M059J (cell line): ENCODE measurements around the gene COX6B2. TPM values are rescaled to one million over a fixed set of nuclear protein-coding genes. Genes with fewer than 3 reads are reported as not detected.

Source experiments
- DNase-seq: peaks from one replicate; pipeline ENCODE4 v3.0.0-alpha.2; 2012; ENCODE audit warnings: low read depth
- total RNA-seq: library from RNA; depleted of rRNA; stranded (reverse); fragments of >200 nt; shearing (Covaris generic); gene quantifications from 2 replicates; pipeline ENCODE4 v1.2.3, GENCODE V29; 2014

COX6B2 gene
- total RNA-seq, 1 experiment from 2014 or later = 0.30 TPM

GRCh38 chr19:55341595-55342531, 12.7 kb downstream of the COX6B2 start:
- DNase-seq = no peak

GRCh38 chr19:55341171-55341588, 13.3 kb downstream of the COX6B2 start:
- DNase-seq = peak; percentile 55

- DNase-seq = no peak
Observed at GRCh38 chr19:55340784-55341147, 13.8 kb downstream of the COX6B2 start.

- DNase-seq = peak; percentile 25
Observed at GRCh38 chr19:55339889-55340783, 14.4 kb downstream of the COX6B2 start.

GRCh38 chr19:55339105-55339888, 15.2 kb downstream of the COX6B2 start, which contains the start of gene KMT5C:
Gene KMT5C, plus strand, starts transcription at chr19:55339876. Its CDS starts 2,061 bp downstream, at chr19:55341937.
- DNase-seq = peak; percentile 100

GRCh38 chr19:55336101-55336500, 18.4 kb downstream of the COX6B2 start:
- DNase-seq = peak; percentile 56

GRCh38 chr19:55333870-55334269, 20.6 kb downstream of the COX6B2 start:
- DNase-seq = no peak

- peak; percentile 57 for DNase-seq
Observed at GRCh38 chr19:55329791-55330190, 24.7 kb downstream of the COX6B2 start.

- DNase-seq = peak; percentile 43
Observed at GRCh38 chr19:55328774-55329318, 25.7 kb downstream of the COX6B2 start.

- DNase-seq = no peak
Observed at GRCh38 chr19:55325172-55325571, 29.3 kb downstream of the COX6B2 start, which contains the start of gene TMEM150B. Gene TMEM150B, minus strand, starts transcription at chr19:55325341. Its CDS starts 4,305 bp downstream, at chr19:55321036.

- no peak for DNase-seq
Observed at GRCh38 chr19:55324662-55325061, 29.9 kb downstream of the COX6B2 start.

GRCh38 chr19:55322204-55322885, 32.2 kb downstream of the COX6B2 start:
- DNase-seq = no peak

GRCh38 chr19:55321466-55322137, 32.9 kb downstream of the COX6B2 start:
- DNase-seq = no peak

- no peak for DNase-seq
Observed at GRCh38 chr19:55320844-55321419, 33.6 kb downstream of the COX6B2 start.

GRCh38 chr19:55319785-55320184, 34.7 kb downstream of the COX6B2 start:
- peak; percentile 17 for DNase-seq

GRCh38 chr19:55316646-55317045, 37.9 kb downstream of the COX6B2 start:
- no peak for DNase-seq

GRCh38 chr19:55315956-55316525, 38.5 kb downstream of the COX6B2 start:
- DNase-seq = no peak

- no peak for DNase-seq
Observed at GRCh38 chr19:55314396-55314795, 40.1 kb downstream of the COX6B2 start.
